ENCODE measurements around the gene MARS1. TPM values are rescaled to one million over a fixed set of nuclear protein-coding genes. Genes with fewer than 3 reads are reported as not detected.

Gene MARS1
- total RNA-seq, 3 donors from 2014 or later (not counting 1 experiment from before 2014, with no cell fraction given): 200 to 237 (median 218) TPM

DNA sequence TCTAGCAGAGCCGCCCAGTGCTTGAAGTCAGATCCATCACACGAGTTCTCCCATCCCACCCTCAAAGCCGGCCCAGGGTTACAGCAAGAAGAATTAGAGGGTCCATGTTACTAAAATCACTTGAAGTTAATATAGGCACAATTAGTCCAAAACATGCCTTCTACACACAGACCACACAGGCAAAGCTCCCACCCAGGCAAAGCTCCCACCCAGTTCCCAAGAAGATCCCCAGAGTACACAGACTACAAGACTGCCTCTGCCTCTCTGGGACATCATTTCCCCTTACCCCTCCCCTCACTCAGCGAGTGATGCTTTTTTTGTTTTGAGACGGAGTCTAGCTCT is 25.0 kb upstream of the MARS1 start:
- Mint-ChIP-seq H3K27me3 (ENCODE audit: low read depth in 2 of 2) (peaks cover 0 to 15% of the 10 kb centered on the region in 2 donors), H3K36me3 (no peaks in the 10 kb centered on the region), H3K4me1 (peaks cover 64 to 68% of the 10 kb centered on the region in 2 donors), H3K9me3 (no peaks in the 10 kb centered on the region), H3K4me3 (peak overlapping the region; percentile 93), H3K27ac (peak overlapping the region; percentile 76 to 96)
- Histone ChIP-seq H3K27ac (ENCODE audit: low read length) (no peak overlapping the region), H3K36me3 (ENCODE audit: control insufficient read depth, insufficient read depth, low read length) (peaks cover 5% of the 10 kb centered on the region), H3K9me3 (ENCODE audit: control insufficient read depth, insufficient read depth, low read length) (no peaks in the 10 kb centered on the region), H3K4me1 (ENCODE audit: control insufficient read depth, insufficient read depth, low read length) (peaks cover 47% of the 10 kb centered on the region), H3K27me3 (ENCODE audit: control insufficient read depth, insufficient read depth, low read length) (peaks cover 6% of the 10 kb centered on the region), H3K4me3 (ENCODE audit: low read length) (no peak overlapping the region)
- no peak for DNase-seq
- intact Hi-C loops (cut with micrococcal nuclease): loop anchor here (2.0 kb wide), 1 partner anchor 14 kb away; no protein-coding TSS in a partner anchor
- 38% methylated on average over 4 of the region's 5 CpGs for WGBS (ENCODE audit: insufficient coverage)
- TF ChIP-seq, protein P1, sequence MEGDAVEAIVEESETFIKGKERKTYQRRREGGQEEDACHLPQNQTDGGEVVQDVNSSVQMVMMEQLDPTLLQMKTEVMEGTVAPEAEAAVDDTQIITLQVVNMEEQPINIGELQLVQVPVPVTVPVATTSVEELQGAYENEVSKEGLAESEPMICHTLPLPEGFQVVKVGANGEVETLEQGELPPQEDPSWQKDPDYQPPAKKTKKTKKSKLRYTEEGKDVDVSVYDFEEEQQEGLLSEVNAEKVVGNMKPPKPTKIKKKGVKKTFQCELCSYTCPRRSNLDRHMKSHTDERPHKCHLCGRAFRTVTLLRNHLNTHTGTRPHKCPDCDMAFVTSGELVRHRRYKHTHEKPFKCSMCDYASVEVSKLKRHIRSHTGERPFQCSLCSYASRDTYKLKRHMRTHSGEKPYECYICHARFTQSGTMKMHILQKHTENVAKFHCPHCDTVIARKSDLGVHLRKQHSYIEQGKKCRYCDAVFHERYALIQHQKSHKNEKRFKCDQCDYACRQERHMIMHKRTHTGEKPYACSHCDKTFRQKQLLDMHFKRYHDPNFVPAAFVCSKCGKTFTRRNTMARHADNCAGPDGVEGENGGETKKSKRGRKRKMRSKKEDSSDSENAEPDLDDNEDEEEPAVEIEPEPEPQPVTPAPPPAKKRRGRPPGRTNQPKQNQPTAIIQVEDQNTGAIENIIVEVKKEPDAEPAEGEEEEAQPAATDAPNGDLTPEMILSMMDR (IDR thresholded peaks at IDR 0.05): peak; percentile 35
- no peak for ATAC-seq

DNA sequence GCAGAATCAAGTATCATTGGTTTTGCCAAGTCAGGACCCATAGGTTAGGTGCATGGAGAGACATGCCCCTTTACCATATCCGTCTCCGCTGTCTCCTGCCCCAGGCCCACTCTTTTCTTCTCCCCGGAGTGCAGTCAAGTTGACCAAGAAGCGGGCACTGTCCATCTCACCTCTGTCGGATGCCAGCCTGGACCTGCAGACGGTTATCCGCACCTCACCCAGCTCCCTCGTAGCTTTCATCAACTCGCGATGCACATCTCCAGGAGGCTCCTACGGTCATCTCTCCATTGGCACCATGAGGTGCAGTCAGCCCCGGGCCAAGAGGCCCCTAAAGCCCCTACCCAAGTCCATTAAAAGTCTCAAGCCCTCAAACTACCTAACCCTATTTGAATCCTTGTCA is 23.3 kb upstream of the MARS1 start:
- H3K4me1 Mint-ChIP-seq: peaks cover 69 to 73% of the 10 kb centered on the region in 2 donors
- Histone ChIP-seq H3K27ac (ENCODE audit: low read length) (no peak overlapping the region), H3K27me3 (ENCODE audit: control insufficient read depth, insufficient read depth, low read length) (peaks cover 6% of the 10 kb centered on the region), H3K4me1 (ENCODE audit: control insufficient read depth, insufficient read depth, low read length) (peaks cover 42% of the 10 kb centered on the region), H3K36me3 (ENCODE audit: control insufficient read depth, insufficient read depth, low read length) (peaks cover 16% of the 10 kb centered on the region), H3K4me3 (ENCODE audit: low read length) (no peak overlapping the region), H3K9me3 (ENCODE audit: control insufficient read depth, insufficient read depth, low read length) (no peaks in the 10 kb centered on the region)
- H3K27me3 Mint-ChIP-seq (ENCODE audit: low read depth in 2 of 2): peaks cover 0 to 15% of the 10 kb centered on the region in 2 donors
- 93% methylated on average over 12 of the region's 12 CpGs for WGBS (ENCODE audit: insufficient coverage)
- peak overlapping the region; percentile 61 to 62 for H3K27ac Mint-ChIP-seq
- peak overlapping the region; percentile 56 for H3K4me3 Mint-ChIP-seq
- TF ChIP-seq, protein P1 (IDR thresholded peaks at IDR 0.05): no peak
- H3K9me3 Mint-ChIP-seq: no peaks in the 10 kb centered on the region
- intact Hi-C loops (cut with micrococcal nuclease): no loop called here
- ATAC-seq (no peak), DNase-seq (no peak)
- no peaks in the 10 kb centered on the region for H3K36me3 Mint-ChIP-seq

DNA sequence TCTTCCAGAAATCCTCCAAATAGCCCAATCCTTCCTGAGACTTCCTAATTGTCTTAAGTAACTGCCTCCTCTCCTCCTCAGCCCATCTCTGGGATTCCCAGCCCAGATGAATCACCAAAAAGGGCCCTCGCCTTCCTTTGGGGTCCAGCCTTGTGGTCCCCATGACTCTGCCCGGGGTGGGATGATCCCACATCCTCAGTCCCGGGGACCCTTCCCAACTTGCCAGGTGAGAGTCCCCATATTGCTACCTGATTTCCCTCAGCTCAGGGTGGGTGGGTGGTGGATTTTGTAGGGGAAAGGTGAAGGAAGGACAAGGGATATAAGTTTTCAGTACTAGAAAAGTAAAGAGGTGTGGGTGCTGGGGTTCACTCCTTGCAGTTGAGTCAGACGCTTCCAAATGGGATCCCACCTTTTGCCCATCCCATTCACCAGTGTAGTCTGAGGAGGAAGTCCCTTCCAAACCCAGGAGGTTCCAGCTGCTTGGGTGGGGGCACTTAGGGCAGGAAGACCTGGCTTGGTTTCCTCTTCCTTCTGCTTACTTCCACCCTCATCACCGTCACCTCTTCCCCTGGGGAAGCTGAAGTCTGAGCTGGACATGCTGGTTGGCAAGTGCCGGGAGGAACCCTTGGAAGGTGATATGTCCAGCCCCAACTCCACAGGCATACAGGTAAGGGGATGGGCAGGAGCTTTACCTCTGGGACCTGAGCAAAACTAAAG is 22.7 kb upstream of the MARS1 start:
- intact Hi-C loops (cut with micrococcal nuclease): no loop called here
- no peak overlapping the region for H3K27ac ChIP-seq (ENCODE audit: low read length)
- Mint-ChIP-seq H3K36me3 (no peaks in the 10 kb centered on the region), H3K9me3 (no peaks in the 10 kb centered on the region), H3K4me3 (peak overlapping the region; percentile 56), H3K4me1 (peaks cover 69 to 73% of the 10 kb centered on the region in 2 donors), H3K27ac (peak overlapping the region; percentile 62 to 80), H3K27me3 (ENCODE audit: low read depth in 2 of 2) (peaks cover 0 to 14% of the 10 kb centered on the region in 2 donors)
- DNase-seq (no peak), ATAC-seq (no peak)
- H3K4me3 ChIP-seq (ENCODE audit: low read length): no peak overlapping the region
- H3K27me3 ChIP-seq (ENCODE audit: control insufficient read depth, insufficient read depth, low read length): peaks cover 6% of the 10 kb centered on the region
- TF ChIP-seq, protein P1 (IDR thresholded peaks at IDR 0.05): no peak
- peaks cover 22% of the 10 kb centered on the region for H3K36me3 ChIP-seq (ENCODE audit: control insufficient read depth, insufficient read depth, low read length)
- 75% methylated on average over 5 of the region's 6 CpGs for WGBS (ENCODE audit: insufficient coverage)
- H3K4me1 ChIP-seq (ENCODE audit: control insufficient read depth, insufficient read depth, low read length): peaks cover 42% of the 10 kb centered on the region
- no peaks in the 10 kb centered on the region for H3K9me3 ChIP-seq (ENCODE audit: control insufficient read depth, insufficient read depth, low read length)
